ENCODE data around the gene ROBO4. TPM values are rescaled to one million over a fixed set of nuclear protein-coding genes. Genes with fewer than 3 reads are reported as not detected.

ROBO4 gene
- total RNA-seq, 1 experiment from 2014 or later: 11.7 TPM

GRCh38 chr11:124873951-124874350 lies 23.7 kb downstream of the ROBO4 start:
- no peak for DNase-seq (ENCODE audit: low spot score)

- no peak for DNase-seq (ENCODE audit: low spot score)
Measured at GRCh38 chr11:124872741-124873140, 24.9 kb downstream of the ROBO4 start.

GRCh38 chr11:124872280-124872679 lies 25.4 kb downstream of the ROBO4 start:
- no peak for DNase-seq (ENCODE audit: low spot score)

- DNase-seq (ENCODE audit: low spot score): no peak
Measured at GRCh38 chr11:124870430-124870829, 27.2 kb downstream of the ROBO4 start.

GRCh38 chr11:124869856-124870387 lies 27.7 kb downstream of the ROBO4 start:
- no peak for DNase-seq (ENCODE audit: low spot score)

GRCh38 chr11:124869331-124869730 lies 28.3 kb downstream of the ROBO4 start:
- no peak for DNase-seq (ENCODE audit: low spot score)

- DNase-seq (ENCODE audit: low spot score): no peak
Measured at GRCh38 chr11:124868331-124869274, 29.1 kb downstream of the ROBO4 start.

GRCh38 chr11:124867700-124868099 lies 30.0 kb downstream of the ROBO4 start:
- no peak for DNase-seq (ENCODE audit: low spot score)

GRCh38 chr11:124865902-124866851 lies 31.5 kb downstream of the ROBO4 start:
- no peak for DNase-seq (ENCODE audit: low spot score)

- no peak for DNase-seq (ENCODE audit: low spot score)
Measured at GRCh38 chr11:124865181-124865901, 32.3 kb downstream of the ROBO4 start, which contains the start of gene ROBO3. Gene ROBO3 (plus strand): TSS chr11:124865432. CDS start chr11:124865578, 146 bp downstream.

- DNase-seq (ENCODE audit: low spot score): no peak
Measured at GRCh38 chr11:124864892-124865180, 32.8 kb downstream of the ROBO4 start.

- DNase-seq (ENCODE audit: low spot score): no peak
Measured at GRCh38 chr11:124864176-124864891, 33.3 kb downstream of the ROBO4 start.

GRCh38 chr11:124863826-124864165 lies 33.9 kb downstream of the ROBO4 start:
- DNase-seq (ENCODE audit: low spot score): no peak

GRCh38 chr11:124863137-124863825 lies 34.4 kb downstream of the ROBO4 start:
- no peak for DNase-seq (ENCODE audit: low spot score)

GRCh38 chr11:124861670-124862069 lies 36.0 kb downstream of the ROBO4 start:
- DNase-seq (ENCODE audit: low spot score): no peak

- no peak for DNase-seq (ENCODE audit: low spot score)
Measured at GRCh38 chr11:124859171-124859570, 38.5 kb downstream of the ROBO4 start.

- DNase-seq (ENCODE audit: low spot score): no peak
Measured at GRCh38 chr11:124846070-124846673, 51.5 kb downstream of the ROBO4 start.

GRCh38 chr11:124844664-124845079 lies 53.0 kb downstream of the ROBO4 start:
- no peak for DNase-seq (ENCODE audit: low spot score)

GRCh38 chr11:124843616-124843910 lies 54.1 kb downstream of the ROBO4 start:
- no peak for DNase-seq (ENCODE audit: low spot score)

GRCh38 chr11:124842305-124842704 lies 55.4 kb downstream of the ROBO4 start:
- DNase-seq (ENCODE audit: low spot score): no peak

Data from A172 (cell line).